ENCODE measurements around the gene SETX. TPM values are rescaled to one million over a fixed set of nuclear protein-coding genes. Genes with fewer than 3 reads are reported as not detected.
A peak's percentile ranks its signal among the peaks of the same experiment; 100 is the strongest.

The SETX gene
- total and polyA plus RNA-seq, 2 of the 13 experiments (the other 11 are each of a cell fraction or from before 2014, with no cell fraction given), result 13.2 to 39.0 TPM

GRCh38 chr9:132354637-132355355 lies at the start of gene SETX (continued):
- TF ChIP-seq FOXM1 (CRISPR knock-in tag; IDR thresholded peaks at IDR 0.05), result no peak
- TF ChIP-seq ZNF781 (CRISPR knock-in tag; IDR thresholded peaks at IDR 0.05; ENCODE audit: borderline replicate concordance, not compliant biosample characterization), result no peak
- TF ChIP-seq NR3C1 (CRISPR knock-in tag; IDR thresholded peaks at IDR 0.05), result no peak
- TF ChIP-seq ZNF124 (CRISPR knock-in tag; IDR thresholded peaks at IDR 0.05), result no peak
- 0 out of 2 replicates have a peak, but pooled peaks have one; percentile 44 for TF ChIP-seq SMAD3 (CRISPR knock-in tag; IDR thresholded peaks at IDR 0.05)
- no peak for TF ChIP-seq ATF7 (IDR thresholded peaks at IDR 0.05)
- no peak; the same call in 1 of the 2 replicates for TF ChIP-seq ATF7 (CRISPR knock-in tag; IDR thresholded peaks at IDR 0.05)
- 0 out of 2 replicates have a peak, but pooled peaks have one; percentile 47 for TF ChIP-seq ZNF224 (CRISPR knock-in tag; IDR thresholded peaks at IDR 0.05)
- TF ChIP-seq TARDBP (CRISPR knock-in tag; IDR thresholded peaks at IDR 0.05), result no peak
- TF ChIP-seq ZNF761 (CRISPR knock-in tag; conservative IDR thresholded peaks at IDR 0.05), result no peak
- no peak for TF ChIP-seq TEAD3 (CRISPR knock-in tag; optimal IDR thresholded peaks at IDR 0.05; ENCODE audit: borderline replicate concordance)
- no peak for TF ChIP-seq ISL2 (CRISPR knock-in tag; IDR thresholded peaks at IDR 0.05)
- no peak; the same call in 1 of the 2 replicates for TF ChIP-seq ZNF256 (CRISPR knock-in tag; conservative IDR thresholded peaks at IDR 0.05)
- no peak for TF ChIP-seq ZNF576 (CRISPR knock-in tag; IDR thresholded peaks at IDR 0.05)
- no peak for TF ChIP-seq TBP (CRISPR knock-in tag; IDR thresholded peaks at IDR 0.05)
- no peak for TF ChIP-seq TEAD2 (CRISPR knock-in tag; IDR thresholded peaks at IDR 0.05)
- TF ChIP-seq ZNF496 (CRISPR knock-in tag; IDR thresholded peaks at IDR 0.05; ENCODE audit: insufficient replicate concordance), result no peak
- TF ChIP-seq ESRRA (CRISPR knock-in tag; IDR thresholded peaks at IDR 0.05; ENCODE audit: low read depth), result no peak
- TF ChIP-seq, protein P1, sequence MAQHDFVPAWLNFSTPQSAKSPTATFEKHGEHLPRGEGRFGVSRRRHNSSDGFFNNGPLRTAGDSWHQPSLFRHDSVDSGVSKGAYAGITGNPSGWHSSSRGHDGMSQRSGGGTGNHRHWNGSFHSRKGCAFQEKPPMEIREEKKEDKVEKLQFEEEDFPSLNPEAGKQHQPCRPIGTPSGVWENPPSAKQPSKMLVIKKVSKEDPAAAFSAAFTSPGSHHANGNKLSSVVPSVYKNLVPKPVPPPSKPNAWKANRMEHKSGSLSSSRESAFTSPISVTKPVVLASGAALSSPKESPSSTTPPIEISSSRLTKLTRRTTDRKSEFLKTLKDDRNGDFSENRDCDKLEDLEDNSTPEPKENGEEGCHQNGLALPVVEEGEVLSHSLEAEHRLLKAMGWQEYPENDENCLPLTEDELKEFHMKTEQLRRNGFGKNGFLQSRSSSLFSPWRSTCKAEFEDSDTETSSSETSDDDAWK (CRISPR knock-in tag; IDR thresholded peaks at IDR 0.05), result no peak
- no peak for TF ChIP-seq ZNF501 (CRISPR knock-in tag; IDR thresholded peaks at IDR 0.05)
- TF ChIP-seq ZNF333 (CRISPR knock-in tag; IDR thresholded peaks at IDR 0.05; ENCODE audit: borderline replicate concordance), result peak; percentile 74; the same call in 1 of the 2 replicates
- TF ChIP-seq ZBTB21 (CRISPR knock-in tag; IDR thresholded peaks at IDR 0.05), result no peak
- TF ChIP-seq, protein P2, sequence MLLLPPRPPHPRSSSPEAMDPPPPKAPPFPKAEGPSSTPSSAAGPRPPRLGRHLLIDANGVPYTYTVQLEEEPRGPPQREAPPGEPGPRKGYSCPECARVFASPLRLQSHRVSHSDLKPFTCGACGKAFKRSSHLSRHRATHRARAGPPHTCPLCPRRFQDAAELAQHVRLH (CRISPR knock-in tag; IDR thresholded peaks at IDR 0.05; ENCODE audit: borderline replicate concordance, low read depth), result no peak
- 0 out of 2 replicates have a peak, but pooled peaks have one; percentile 14 for TF ChIP-seq RERE (CRISPR knock-in tag; IDR thresholded peaks at IDR 0.05; ENCODE audit: low read depth)
- TF ChIP-seq FOXA3 (CRISPR knock-in tag; IDR thresholded peaks at IDR 0.05), result peak; percentile 15; the same call in 1 of the 2 replicates
